ENCODE data around the gene IGSF1.

The IGSF1 gene

DNA sequence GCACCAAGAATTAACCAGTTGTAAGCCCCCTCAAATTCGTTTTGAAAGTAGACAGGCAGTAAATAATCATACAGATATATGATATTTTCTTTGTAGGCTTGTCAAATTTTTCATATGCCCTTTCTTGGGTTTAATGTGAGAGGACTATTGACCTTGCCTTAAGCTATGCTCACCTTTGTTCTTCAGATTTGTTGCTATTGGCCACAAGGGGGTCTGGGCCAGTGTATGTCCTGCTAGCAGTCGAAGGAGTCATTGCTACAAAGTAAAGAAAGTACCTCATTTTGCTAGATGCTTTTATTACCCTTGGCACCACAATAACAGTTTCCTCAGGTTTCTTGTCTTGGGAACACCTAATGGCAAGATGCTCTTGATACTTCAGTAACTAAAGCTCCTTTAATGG is 51.7 kb downstream of the IGSF1 start:
- no peak for TF ChIP-seq GATA3 (IDR thresholded peaks at IDR 0.05; ENCODE audit: low read depth, low read length)
- no peak for TF ChIP-seq GATA2 (IDR thresholded peaks at IDR 0.05; ENCODE audit: low read depth, low read length)

DNA sequence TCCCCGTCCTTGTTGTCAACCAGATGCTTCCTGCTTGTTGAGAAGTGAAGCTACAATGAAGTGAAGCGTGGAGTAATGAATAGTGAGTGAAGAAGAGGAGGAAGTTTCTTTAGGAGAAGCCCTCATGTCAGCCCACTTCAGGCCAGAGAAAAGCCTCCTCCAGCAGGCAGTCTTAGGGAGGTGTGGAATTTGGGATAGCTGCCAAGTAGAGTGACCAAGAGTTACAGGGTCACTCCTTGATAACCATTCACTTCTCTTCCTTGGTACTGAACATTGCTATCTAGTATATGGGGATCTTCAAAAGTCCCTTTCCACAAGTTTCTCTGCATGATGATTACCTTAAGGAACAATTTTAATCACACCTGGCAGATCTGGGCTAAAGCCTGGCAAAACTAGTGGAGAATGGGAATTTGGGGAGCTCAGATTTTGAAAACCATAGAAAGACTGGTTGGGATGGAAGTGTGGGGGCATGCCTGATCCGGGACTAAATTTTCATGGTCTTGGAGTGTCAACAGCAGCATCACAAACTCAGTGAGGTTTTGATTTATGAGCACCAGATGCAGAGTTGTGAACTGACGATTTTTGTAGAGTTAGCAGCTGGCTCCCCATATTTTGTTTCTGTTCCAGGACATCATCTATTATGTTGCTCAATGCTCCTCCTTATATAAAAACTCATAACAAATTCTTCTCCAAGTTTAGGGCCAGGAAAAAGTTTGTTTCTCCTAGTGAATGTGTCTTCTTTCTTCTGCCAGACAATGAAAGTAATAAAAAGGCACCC is 53.1 kb downstream of the IGSF1 start:
- TF ChIP-seq GATA3 (IDR thresholded peaks at IDR 0.05; ENCODE audit: low read depth, low read length) (no peak), GATA2 (IDR thresholded peaks at IDR 0.05; ENCODE audit: low read depth, low read length) (no peak)

DNA sequence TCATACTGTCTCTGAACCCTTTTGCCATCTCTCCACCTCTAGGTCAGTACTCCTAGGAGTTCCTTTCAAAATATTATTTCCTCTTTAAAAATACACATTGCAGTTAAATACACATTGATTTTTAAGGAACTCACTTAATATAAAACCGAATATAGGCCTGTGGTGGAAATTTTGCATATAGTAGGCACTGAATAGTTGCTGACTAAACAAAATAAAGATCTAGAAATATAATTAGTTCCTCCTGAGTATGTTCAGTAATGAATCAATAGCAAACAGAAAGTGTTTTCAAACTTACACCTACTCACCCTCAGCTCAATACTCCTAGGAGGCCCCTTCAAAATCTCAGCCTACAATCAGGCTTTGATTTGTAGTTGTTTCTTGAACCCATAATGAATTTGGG is 61.5 kb downstream of the IGSF1 start:
- TF ChIP-seq GATA3 (IDR thresholded peaks at IDR 0.05; ENCODE audit: low read depth, low read length): no peak

DNA sequence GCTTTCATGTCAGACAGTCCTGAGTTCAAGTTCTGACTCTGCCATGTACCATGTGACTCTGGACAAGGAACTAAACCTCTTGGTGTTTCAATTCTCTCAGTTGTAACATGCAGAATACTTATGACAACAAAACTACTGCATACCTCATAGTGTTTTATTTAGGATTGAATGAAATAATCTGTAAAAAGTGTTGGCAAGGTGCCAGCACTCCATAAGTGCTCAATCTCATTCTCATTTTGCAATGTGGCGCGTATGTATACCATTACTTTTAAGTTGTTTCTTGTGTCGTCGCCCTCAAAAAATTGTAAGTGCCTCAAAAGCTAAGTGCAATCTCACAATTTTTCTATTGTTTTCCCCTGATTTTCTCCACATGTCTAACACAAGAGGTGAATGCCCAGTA is 62.5 kb downstream of the IGSF1 start:
- no peak for TF ChIP-seq GATA2 (IDR thresholded peaks at IDR 0.05; ENCODE audit: low read depth, low read length)
- no peak for TF ChIP-seq GATA3 (IDR thresholded peaks at IDR 0.05; ENCODE audit: low read depth, low read length)

DNA sequence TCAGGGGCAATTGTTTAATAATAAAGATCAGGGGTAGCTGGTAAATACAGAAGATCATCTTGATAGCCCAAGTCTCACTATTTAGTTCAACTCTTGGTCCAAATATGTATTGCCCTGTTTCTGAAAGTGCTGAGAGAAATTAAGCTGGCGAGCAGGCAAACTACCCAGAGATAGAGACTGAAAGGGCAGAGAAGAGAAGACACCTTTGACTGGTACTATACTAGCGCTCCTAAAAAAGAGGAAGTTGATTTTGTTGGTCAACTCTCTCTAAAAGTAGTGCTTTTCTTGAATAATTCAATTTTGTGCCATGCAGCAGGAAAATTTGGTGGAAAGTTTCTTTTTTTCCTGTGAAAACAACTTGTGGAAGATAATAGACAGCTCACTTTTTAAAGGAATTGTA is 64.0 kb downstream of the IGSF1 start:
- no peak for TF ChIP-seq GATA2 (IDR thresholded peaks at IDR 0.05; ENCODE audit: low read depth, low read length)

Measured in SH-SY5Y (cell line).